HS-27A (cell line): Measurements from ENCODE around the gene EIF3M.
"Not testable (repeated sequence)": the region's sequence is repeated elsewhere in the genome, so short reads cannot be mapped to it uniquely, and the experiment has no call there.

Source experiments
- DNase-seq: peaks from one replicate; pipeline ENCODE4 v3.0.0-alpha.2; 2012; ENCODE audit warnings: low read depth, missing footprints

EIF3M gene

DNA sequence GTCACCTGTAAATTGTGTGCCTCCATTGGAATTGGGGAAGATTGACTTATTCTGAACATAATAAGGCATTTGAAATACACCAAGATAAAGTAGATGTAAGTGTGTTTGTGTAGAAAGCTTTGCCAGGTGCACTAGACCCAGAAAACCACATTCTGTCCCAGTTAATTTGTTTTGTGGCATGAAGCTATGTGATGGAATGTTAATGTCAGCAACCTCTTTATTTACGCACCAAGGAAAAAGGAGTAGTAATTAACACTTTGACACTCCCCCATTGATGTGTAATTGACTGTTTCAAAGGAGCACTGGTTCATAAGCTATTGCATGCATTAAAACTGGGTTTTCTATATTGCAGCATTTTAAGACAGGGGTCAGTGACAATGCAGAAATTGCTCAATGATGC lies 14.3 kb downstream of the EIF3M start:
- DNase-seq = no peak

DNA sequence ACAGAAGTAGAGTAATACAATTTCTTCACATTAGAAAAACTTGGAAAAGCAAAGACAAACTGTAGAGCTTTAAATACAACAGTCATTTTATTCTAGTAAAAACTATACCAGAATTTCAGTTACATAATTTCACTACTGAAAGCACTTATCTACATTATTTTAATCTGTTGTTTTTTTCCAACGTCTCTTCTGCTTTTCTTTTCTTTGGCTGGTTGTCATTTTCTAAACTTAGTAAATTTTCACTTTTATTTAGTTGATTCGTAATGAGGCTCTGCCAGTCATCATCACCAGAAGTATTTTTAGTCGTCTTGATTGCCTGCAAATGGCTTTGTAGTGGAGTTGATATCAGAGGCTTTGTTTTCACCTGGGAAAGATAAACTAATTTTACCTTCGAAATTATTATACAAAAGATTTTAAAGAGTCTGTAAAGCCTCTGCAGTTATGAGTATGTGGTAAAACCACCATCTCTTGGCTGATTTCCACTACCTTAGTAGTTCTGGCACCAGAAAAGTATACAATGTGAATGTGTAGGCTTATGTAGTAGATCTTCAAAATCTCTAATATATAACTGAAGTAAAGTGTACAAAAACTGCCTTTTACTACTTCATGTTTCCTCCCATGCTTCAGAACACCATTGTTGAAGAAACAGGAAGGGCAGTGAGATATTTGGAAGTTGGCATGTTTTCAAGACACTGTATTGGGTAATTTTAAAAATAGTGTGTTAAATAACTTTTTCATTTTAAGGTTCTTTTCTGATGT lies 19.2 kb downstream of the EIF3M start:
- no peak for DNase-seq

DNA sequence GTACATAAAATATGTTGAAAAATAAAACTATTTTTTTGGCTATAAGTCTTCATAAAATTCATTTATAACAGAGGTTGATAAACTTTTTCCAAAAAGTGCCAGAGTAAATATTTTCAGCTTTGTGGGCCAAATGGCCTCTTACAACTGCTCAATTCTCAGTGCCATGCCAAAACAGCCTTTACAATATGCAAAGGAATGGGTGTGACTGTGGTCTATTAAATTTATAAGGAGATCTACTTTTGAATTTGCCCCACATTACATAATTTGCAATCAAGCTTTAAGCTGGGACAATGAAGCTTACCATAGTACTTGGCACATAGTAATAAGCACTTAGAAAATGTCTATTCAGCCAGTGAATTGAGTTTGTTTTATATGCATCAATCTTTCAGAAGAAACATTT lies 22.6 kb downstream of the EIF3M start:
- DNase-seq = no peak

DNA sequence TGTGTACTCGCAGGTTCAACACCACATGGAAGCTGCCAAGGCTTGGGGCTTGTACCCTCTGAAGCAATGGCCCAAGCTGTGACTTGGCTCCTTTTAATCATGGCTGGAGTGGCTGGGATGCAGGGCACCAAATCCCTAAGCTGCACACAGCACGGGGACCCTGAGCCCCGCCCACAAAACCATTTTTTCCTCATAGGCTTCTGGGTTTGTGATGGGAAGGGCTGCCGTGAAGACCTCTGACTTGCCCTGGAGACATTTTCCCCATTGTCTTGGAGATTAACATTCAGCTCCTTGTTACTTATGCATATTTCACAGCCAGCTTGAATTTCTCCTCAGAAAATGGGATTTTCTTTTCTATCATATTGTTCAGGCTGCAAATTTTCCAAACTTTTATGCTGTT lies 25.2 kb downstream of the EIF3M start:
- DNase-seq = not testable (repeated sequence)

DNA sequence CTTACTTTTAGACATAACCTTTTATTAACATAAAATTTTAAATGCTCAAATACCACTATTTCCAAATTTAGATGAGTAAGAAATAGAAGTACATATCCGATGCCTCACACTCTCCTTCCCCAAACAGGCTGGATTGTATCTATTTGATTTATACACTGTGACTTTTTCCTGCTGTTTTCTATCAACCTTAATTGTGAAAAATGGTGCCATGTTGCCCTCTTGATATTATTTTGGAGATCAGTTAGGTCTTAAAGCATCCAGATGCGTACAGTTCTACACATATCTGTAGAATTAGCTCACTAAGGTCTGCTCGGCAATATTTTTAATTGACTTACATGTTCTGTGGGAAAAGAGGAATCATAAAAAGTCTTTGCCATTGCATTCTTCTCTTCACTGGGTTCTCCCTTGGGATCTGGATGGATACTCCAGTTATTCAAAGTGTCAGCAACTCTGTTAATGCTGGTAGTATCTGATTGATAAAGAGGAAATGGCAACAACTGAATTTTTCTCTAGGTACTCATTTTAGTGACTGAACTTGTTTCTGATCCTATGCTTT lies 27.2 kb downstream of the EIF3M start:
- no peak for DNase-seq

DNA sequence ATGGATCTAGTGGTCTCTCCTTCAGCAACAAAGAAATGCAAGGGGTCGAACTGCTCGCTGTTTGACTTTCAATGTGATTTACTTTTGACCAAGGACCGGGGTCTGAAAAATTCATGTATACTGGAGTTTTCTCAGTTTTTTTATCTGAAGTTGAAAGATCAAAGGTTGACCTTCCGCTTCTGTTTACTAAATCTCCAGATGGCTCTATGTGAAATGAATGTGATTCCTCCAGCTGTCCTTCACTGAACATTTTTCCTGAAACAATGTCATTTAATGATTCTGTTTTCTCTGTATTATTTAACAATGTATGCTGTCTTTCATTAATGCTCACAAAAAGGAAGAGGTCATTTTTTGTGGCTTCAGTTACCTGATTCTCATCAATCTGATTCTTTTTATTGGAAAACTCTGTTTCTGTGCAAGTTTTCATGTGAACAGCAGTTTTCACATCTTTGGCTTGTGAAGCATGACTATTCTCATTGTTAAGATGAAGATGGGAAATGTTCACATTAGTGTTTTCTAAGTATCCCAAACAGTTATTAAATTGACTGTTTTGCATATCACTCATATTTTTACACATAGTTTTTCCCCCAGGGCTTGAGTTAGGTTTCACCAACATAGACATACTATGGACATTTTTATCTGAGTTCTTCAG lies 30.0 kb downstream of the EIF3M start:
- no peak for DNase-seq

DNA sequence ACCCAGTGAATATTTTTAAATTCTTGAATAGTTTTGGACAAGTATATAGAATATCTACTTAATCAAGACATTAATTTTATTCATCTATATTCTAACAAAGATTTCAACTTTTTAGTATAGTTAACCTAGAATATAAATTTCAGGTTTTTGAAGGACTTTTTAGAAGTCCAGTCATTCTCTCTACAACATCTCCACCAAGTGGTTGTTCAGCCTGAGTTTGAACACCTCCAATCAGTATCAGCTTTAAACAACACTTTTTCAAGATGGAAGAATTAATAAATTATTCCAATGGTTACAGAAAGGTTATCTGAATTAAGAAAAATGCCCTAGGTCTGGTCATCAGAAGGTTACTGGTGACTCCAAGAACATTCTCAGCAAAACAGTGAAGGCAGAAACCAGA lies 31.8 kb downstream of the EIF3M start:
- DNase-seq = no peak

DNA sequence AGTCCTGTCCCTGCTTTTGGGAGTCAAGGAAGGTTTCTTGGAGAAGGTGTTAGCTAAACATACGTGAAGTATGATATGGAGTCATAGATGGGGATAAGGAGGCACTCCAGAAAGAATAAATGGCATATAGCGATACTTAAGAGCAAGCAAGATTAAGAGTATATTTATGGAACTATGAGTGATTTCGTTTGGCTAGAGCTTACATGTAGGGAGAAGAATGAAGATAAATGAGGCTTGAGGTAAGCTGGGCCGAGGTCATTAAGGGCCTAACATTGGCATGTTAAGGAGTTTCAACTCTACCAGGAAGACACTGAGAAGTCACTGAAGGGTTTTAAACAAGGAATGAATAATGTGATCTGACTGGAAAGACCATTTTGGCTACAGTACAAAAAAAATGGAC lies 33.3 kb downstream of the EIF3M start:
- no peak for DNase-seq

DNA sequence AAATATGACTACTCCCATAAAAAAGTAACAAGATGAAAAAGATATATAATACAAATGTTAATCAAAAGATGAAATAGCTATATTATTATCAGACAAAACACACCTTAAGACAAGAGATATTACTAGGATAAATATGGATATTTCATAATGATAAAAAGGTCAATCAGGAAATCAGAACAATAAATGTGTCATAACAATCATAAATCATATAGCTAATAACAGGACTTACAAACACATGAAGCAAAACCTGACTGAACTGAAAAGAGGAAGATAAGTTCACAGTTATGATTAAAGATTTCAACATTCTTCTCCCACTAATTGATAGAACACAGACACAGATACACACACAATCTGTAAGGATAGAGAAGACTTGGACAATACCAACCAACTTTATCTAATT lies 47.2 kb downstream of the EIF3M start:
- DNase-seq = no peak

DNA sequence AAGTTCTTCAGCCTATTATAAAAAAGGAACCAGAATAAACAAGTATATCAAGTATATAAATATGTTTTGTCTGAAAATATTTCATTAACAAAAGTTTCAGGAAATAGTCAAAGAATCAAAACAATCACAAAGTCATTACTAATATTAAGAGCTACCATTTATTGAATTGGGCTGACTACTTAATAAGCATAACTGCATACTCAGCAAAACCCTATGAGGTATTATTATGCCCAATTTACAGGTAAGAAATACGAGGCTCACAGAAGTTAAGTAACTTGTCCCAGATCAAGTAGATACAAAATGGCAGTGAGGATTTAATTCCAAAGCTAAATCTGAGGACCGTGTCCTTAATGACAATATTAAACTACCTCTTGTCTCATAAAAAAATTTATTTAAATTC lies 52.2 kb downstream of the EIF3M start:
- no peak for DNase-seq

DNA sequence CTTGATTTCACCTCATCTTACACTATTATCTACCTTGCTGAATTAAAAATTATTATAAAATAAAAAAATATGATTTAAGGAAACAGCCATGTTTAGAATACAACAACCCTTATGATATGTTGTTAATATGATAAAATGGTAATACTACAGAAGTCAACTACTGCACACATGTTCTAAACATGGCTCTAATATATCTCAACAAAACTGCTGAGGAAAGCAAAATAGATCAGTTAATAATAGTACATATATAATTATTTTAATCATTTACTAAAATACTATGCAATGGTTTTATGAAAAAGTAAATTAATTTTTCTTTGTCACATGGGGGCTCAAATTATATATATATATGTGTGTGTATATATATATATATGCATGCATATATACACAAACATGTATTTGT lies 57.7 kb downstream of the EIF3M start:
- no peak for DNase-seq

DNA sequence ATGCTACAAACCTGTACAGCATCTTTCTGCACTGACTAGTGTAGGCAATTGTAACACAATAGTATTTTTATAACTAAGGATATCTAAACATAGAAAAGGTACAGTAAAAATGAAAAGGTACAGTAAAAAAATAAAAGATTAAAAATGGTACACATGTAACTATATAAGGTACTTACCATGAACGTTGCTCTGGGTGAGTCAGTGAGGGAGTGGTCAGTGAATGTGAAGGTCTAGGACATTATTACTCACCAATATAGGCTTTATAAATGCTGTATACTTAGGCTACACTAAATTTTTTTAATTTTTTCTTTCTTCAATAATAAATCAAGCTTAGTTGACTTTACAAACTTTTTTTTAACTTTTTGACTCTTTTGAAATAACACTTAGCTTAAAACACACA lies 59.9 kb downstream of the EIF3M start:
- DNase-seq = no peak
